Esophagus mucosa (tissue), 1 donor: Measurements from ENCODE around the gene XRCC1. TPM values are rescaled to one million over a fixed set of nuclear protein-coding genes. Genes with fewer than 3 reads are reported as not detected.
"Not testable (repeated sequence)": the region's sequence is repeated elsewhere in the genome, so short reads cannot be mapped to it uniquely, and the experiment has no call there.

Experiments used
- ATAC-seq: fragments of 200-7000 bp; cut with Tn5 transposase; one replicate; pipeline ENCODE4 v1.9.1; 2020
- total RNA-seq: library from RNA; stranded (reverse); gene quantifications from one replicate; pipeline ENCODE4 v1.2.4, GENCODE V29; 2023
- donor health status: DM: yes; HTN: yes; CAD: no.

The XRCC1 gene
- total RNA-seq, 1 donor from 2014 or later, result 15.6 TPM

- ATAC-seq, result no peak
Measured at GRCh38 chr19:43544077-43544476, 31.2 kb downstream of the XRCC1 start.

- ATAC-seq, result no peak
Measured at GRCh38 chr19:43541920-43542650, 33.2 kb downstream of the XRCC1 start.

- ATAC-seq, result no peak
Measured at GRCh38 chr19:43540381-43540780, 34.9 kb downstream of the XRCC1 start.

GRCh38 chr19:43538922-43539321 lies 36.4 kb downstream of the XRCC1 start:
- no peak for ATAC-seq

GRCh38 chr19:43534816-43535761 lies 40.2 kb downstream of the XRCC1 start:
- no peak for ATAC-seq

- no peak for ATAC-seq
Measured at GRCh38 chr19:43534305-43534815, 41.0 kb downstream of the XRCC1 start.

- peak; percentile 85 for ATAC-seq
Measured at GRCh38 chr19:43533546-43534304, 41.6 kb downstream of the XRCC1 start.

GRCh38 chr19:43532962-43533545 lies 42.3 kb downstream of the XRCC1 start, which contains the start of gene ZNF575:
Gene ZNF575 (plus strand): TSS chr19:43533188. CDS start chr19:43534423, 1,235 bp downstream.
- ATAC-seq, result peak; percentile 63

GRCh38 chr19:43532571-43532961 lies 42.8 kb downstream of the XRCC1 start:
- ATAC-seq, result peak; percentile 10

- no peak for ATAC-seq
Measured at GRCh38 chr19:43527860-43528622, 47.3 kb downstream of the XRCC1 start.

- peak; percentile 58 for ATAC-seq
Measured at GRCh38 chr19:43526884-43527859, 48.2 kb downstream of the XRCC1 start, which contains the start of gene ETHE1. Gene ETHE1 (minus strand): TSS chr19:43527201. CDS start chr19:43527177, 24 bp downstream.

GRCh38 chr19:43525836-43526771 lies 49.2 kb downstream of the XRCC1 start:
- peak; percentile 24 for ATAC-seq

- peak; percentile 73 for ATAC-seq
Measured at GRCh38 chr19:43524922-43525835, 50.1 kb downstream of the XRCC1 start.

- not testable (repeated sequence) for ATAC-seq
Measured at GRCh38 chr19:43523696-43524095, 51.6 kb downstream of the XRCC1 start.

- ATAC-seq, result no peak
Measured at GRCh38 chr19:43522929-43523328, 52.4 kb downstream of the XRCC1 start.

- peak; percentile 92 for ATAC-seq
Measured at GRCh38 chr19:43519436-43520088, 55.8 kb downstream of the XRCC1 start.

- peak; percentile 60 for ATAC-seq
Measured at GRCh38 chr19:43518051-43518450, 57.3 kb downstream of the XRCC1 start.
